HL-60 (cell line): ENCODE results near the gene SLC35E4.
A peak's percentile ranks its signal among the peaks of the same experiment; 100 is the strongest.

Experiments used
- DNase-seq, 2 experiments: peaks; one replicate each; pipeline ENCODE4 v3.0.0-alpha.2; 2010 to 2020; ENCODE audit warnings: low read depth in 1 of 2, low spot score in 1 of 2
- H3K27ac ChIP-seq: fragments of 250-450 bp; sonication (Bioruptor Pico); replicated peaks from 2 replicates; pipeline ENCODE4 v1.5.1; 2020; ENCODE audit warnings: mild to moderate bottlenecking, moderate library complexity
- H3K27me3 ChIP-seq: fragments of 250-450 bp; sonication (Bioruptor Pico); 2 replicates; pipeline ENCODE4 v1.5.1; 2021; ENCODE audit warnings: mild to moderate bottlenecking, moderate library complexity; ENCODE audit not compliant: insufficient read depth, poor library complexity, severe bottlenecking
- H3K4me3 ChIP-seq: replicated peaks from 2 replicates; pipeline ENCODE4 v1.5.1; 2011; ENCODE audit warnings: mild to moderate bottlenecking, control low read depth, low read length; ENCODE audit not compliant: insufficient read depth
- CTCF ChIP-seq: IDR thresholded peaks from one replicate; pipeline ENCODE4 v1.5.1; 2011; ENCODE audit warnings: low read length, control low read depth, inconsistent platforms; ENCODE audit not compliant: insufficient read depth
- GABPA ChIP-seq: IDR thresholded peaks from 2 replicates; pipeline ENCODE4 v1.6.1; 2012; ENCODE audit warnings: low read depth
- POLR2AphosphoS5 ChIP-seq: IDR thresholded peaks from 2 replicates; pipeline ENCODE4 v1.6.1; 2012; ENCODE audit warnings: low read depth
- REST ChIP-seq: IDR thresholded peaks from 2 replicates; pipeline ENCODE4 v1.6.1; 2012; ENCODE audit warnings: low read depth; ENCODE audit not compliant: insufficient replicate concordance
- SPI1 ChIP-seq: IDR thresholded peaks from 2 replicates; pipeline ENCODE4 v1.6.1; 2012; ENCODE audit warnings: low read depth, mild to moderate bottlenecking, borderline replicate concordance

SLC35E4 gene

GRCh38 chr22:30691204-30691603 lies 55.6 kb downstream of the SLC35E4 start:
- Histone ChIP-seq H3K27ac (no peak overlapping the region), H3K4me3 (no peak overlapping the region), H3K27me3 (peaks cover 34% of the 10 kb centered on the region)
- TF ChIP-seq GABPA (no peak), REST (no peak), SPI1 (no peak), CTCF (no peak), POLR2AphosphoS5 (no peak)
- no peak for DNase-seq

- no peak for TF ChIP-seq SPI1
- TF ChIP-seq REST, result no peak
- TF ChIP-seq GABPA, result no peak
- no peak for TF ChIP-seq CTCF
- no peak for TF ChIP-seq POLR2AphosphoS5
- peak in 1 of 2 experiments; percentile 15 for DNase-seq
- peak overlapping the region; percentile 34 for H3K4me3 ChIP-seq
- peaks cover 34% of the 10 kb centered on the region for H3K27me3 ChIP-seq
- H3K27ac ChIP-seq, result no peak overlapping the region
These were observed 58.6 kb downstream of the SLC35E4 start for GRCh38 chr22:30694171-30694639.

DNA sequence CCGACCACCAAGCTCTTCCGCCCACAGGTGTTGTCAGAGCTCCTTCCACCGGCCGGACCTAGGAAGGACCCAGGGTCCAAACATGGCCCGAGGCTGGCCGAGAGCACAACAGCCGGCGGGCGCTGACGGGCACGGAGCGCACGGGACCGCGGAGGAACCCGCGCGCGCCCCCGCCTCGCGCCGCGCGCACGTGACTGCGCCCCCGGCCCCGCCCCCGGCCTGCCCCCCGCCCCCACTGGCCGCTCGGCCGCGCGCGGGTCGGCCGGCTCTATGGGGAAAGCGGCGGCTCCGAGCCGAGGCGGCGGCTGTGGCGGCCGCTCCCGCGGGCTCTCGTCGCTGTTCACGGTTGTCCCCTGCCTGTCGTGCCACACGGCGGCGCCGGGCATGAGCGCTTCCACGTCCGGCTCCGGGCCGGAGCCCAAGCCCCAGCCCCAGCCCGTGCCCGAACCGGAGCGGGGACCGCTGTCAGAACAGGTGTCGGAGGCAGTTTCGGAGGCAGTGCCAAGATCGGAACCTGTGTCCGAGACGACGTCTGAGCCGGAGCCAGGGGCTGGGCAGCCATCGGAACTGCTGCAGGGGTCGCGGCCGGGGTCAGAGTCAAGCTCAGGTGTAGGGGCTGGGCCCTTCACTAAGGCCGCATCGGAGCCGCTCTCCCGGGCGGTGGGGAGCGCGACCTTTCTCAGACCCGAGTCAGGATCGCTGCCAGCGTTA lies 59.2 kb downstream of the SLC35E4 start, which contains the start of gene OSBP2:
Gene OSBP2, plus strand, starts transcription at position 235 of the 711 bp plus-strand sequence. Its CDS starts 36 bp downstream, at position 271.
- H3K27ac ChIP-seq, result no peak within 1 kb of the TSS
- no peak for DNase-seq

More for the DNA sequence above, 59.2 kb downstream of the SLC35E4 start, which contains the start of gene OSBP2:
- peak within 1 kb of the TSS; percentile 34 for H3K4me3 ChIP-seq
- TF ChIP-seq REST (no peak), GABPA (no peak), SPI1 (no peak), CTCF (no peak), POLR2AphosphoS5 (no peak)
- peaks cover 34% of the 10 kb centered on the region for H3K27me3 ChIP-seq
